ENCODE results near the gene GALNT9. TPM values are rescaled to one million over a fixed set of nuclear protein-coding genes. Genes with fewer than 3 reads are reported as not detected.

GALNT9 gene
- polyA plus RNA-seq, 2 of the 4 experiments (the other 2 are of a cell fraction), result 0.66 to 2.8 TPM

DNA sequence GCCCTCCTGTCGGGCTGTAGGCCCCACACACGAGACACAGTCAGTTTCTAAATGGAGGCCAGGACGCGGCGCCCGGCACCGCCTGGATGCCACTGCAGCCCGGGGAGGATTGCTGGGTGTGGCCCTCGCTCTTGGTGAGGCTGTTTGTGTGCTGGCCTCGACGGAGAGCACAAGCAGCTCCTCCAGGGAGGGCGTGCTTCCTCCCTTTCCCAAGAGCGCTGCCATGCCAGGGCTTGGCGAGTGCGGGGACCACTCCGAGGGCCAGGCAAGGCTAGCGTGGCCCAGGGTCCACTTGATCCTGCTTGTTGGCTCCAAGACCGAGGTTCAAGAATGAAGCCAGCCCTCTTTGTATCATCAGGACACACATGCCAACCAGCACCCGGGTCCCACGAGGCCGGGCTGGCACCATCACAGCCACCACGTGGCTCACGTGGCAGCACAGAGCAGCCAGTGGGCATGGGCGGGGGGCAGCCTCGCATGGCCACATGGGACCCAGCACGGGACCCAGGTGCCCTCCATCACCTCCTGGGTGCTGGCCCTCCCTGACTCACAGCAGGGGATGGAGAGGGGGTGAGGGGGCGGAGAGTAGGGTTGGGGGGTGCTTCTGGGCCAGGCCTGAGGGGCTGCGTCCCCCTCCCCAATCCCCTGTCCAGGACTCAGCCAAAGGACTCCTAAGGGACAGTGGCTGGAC, 113.9 kb downstream of the GALNT9 start (continued):
- TF ChIP-seq, protein P1, sequence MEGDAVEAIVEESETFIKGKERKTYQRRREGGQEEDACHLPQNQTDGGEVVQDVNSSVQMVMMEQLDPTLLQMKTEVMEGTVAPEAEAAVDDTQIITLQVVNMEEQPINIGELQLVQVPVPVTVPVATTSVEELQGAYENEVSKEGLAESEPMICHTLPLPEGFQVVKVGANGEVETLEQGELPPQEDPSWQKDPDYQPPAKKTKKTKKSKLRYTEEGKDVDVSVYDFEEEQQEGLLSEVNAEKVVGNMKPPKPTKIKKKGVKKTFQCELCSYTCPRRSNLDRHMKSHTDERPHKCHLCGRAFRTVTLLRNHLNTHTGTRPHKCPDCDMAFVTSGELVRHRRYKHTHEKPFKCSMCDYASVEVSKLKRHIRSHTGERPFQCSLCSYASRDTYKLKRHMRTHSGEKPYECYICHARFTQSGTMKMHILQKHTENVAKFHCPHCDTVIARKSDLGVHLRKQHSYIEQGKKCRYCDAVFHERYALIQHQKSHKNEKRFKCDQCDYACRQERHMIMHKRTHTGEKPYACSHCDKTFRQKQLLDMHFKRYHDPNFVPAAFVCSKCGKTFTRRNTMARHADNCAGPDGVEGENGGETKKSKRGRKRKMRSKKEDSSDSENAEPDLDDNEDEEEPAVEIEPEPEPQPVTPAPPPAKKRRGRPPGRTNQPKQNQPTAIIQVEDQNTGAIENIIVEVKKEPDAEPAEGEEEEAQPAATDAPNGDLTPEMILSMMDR (IDR thresholded peaks at IDR 0.05), result no peak
- TF ChIP-seq JUNB (IDR thresholded peaks at IDR 0.05) (no peak), MAZ (IDR thresholded peaks at IDR 0.05; ENCODE audit: borderline replicate concordance, low read depth, low read length) (no peak)

DNA sequence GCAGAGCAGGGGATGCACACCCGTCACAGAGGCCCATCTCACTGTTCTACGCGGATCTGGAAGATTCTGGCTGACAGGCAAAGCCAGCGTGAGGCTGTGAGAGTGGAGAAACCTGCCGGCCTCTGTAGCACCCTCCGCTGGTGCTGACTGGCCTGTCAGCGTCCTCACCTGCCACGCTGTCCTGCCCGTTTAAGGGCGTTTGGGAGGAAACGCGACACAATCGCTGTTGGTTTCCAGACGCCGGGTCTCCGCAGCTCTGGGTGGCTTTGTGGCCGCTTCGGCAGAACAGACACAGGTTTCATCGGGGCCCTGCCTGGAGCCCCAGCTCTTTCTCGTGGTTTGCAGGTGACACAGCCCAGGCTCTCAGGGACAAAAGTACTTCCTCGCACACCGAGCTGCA, 114.5 kb downstream of the GALNT9 start:
- 63% methylated on average over 21 of the region's 22 CpGs for WGBS (ENCODE audit: missing lambda C conversion rate)
- no peak overlapping the region for H3K4me2 ChIP-seq
- POLR2A ChIA-PET, result no interaction called here
- TF ChIP-seq EHMT2 (IDR thresholded peaks at IDR 0.05; ENCODE audit: low read depth), result no peak
- TF ChIP-seq, protein P2, sequence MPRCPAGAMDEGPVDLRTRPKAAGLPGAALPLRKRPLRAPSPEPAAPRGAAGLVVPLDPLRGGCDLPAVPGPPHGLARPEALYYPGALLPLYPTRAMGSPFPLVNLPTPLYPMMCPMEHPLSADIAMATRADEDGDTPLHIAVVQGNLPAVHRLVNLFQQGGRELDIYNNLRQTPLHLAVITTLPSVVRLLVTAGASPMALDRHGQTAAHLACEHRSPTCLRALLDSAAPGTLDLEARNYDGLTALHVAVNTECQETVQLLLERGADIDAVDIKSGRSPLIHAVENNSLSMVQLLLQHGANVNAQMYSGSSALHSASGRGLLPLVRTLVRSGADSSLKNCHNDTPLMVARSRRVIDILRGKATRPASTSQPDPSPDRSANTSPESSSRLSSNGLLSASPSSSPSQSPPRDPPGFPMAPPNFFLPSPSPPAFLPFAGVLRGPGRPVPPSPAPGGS (IDR thresholded peaks at IDR 0.05), result no peak
- TF ChIP-seq ZFP36 (IDR thresholded peaks at IDR 0.05; ENCODE audit: borderline replicate concordance, partially characterized antibody), result no peak
- H3K4me1 ChIP-seq, result no peaks in the 10 kb centered on the region
- ATAC-seq (peak; percentile 21 to 49; a peak in 3 of 6 replicates), DNase-seq (ENCODE audit: low read depth in 1 of 2, low spot score in 1 of 2) (no peak), FAIRE-seq (no peak)
- no peak overlapping the region for H3K4me3 ChIP-seq
- no peak overlapping the region for H3K27ac ChIP-seq
- CTCF ChIA-PET, result interaction anchor here (0.7 kb wide), 1 partner anchor 63 kb away, joined by 4 read pairs; no protein-coding TSS in a partner anchor
- no peaks in the 10 kb centered on the region for H3K9me3 ChIP-seq

DNA sequence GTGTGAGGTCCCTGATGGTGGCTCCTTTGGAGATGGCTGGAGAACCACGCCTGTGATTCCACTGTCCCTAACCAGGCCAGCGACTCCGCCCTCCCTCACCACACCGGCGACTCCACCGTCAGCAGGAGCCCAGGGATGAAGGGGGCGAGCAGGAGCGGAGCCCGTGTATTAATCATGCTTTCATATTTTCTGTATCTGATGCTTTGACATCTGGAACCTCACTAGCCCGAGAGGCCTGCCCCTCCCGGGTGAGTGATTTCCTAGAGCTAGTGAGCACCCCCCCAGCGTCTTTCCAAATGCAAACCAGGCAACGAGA, 115.3 kb downstream of the GALNT9 start:
- ChIA-PET POLR2A (no interaction called here), CTCF (interaction anchor here (1.1 kb wide), 1 partner anchor 127 kb away, joined by 3 read pairs; no protein-coding TSS in a partner anchor)
- 63% methylated on average over 13 of the region's 13 CpGs for WGBS (ENCODE audit: missing lambda C conversion rate)
- Histone ChIP-seq H3K4me1 (no peaks in the 10 kb centered on the region), H3K4me3 (no peak overlapping the region), H3K27ac (no peak overlapping the region), H3K4me2 (no peak overlapping the region), H3K9me3 (no peaks in the 10 kb centered on the region)
- ATAC-seq (no peak), FAIRE-seq (no peak), DNase-seq (ENCODE audit: low read depth in 1 of 2, low spot score in 1 of 2) (no peak)
- TF ChIP-seq NR3C1 (IDR thresholded peaks at IDR 0.05), result no peak
- no peak for TF ChIP-seq RCOR1 (IDR thresholded peaks at IDR 0.05; ENCODE audit: low read depth, low read length)
- TF ChIP-seq ZC3H11A (IDR thresholded peaks at IDR 0.05), result no peak
- TF ChIP-seq SMC3 (IDR thresholded peaks at IDR 0.05), result no peak
- no peak for TF ChIP-seq FOSB (CRISPR knock-in tag; IDR thresholded peaks at IDR 0.05)
- TF ChIP-seq RNF2 (IDR thresholded peaks at IDR 0.05; ENCODE audit: borderline replicate concordance, low read depth), result no peak
- TF ChIP-seq, protein P3, sequence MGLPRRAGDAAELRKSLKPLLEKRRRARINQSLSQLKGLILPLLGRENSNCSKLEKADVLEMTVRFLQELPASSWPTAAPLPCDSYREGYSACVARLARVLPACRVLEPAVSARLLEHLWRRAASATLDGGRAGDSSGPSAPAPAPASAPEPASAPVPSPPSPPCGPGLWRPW (IDR thresholded peaks at IDR 0.05), result no peak
- no peak for TF ChIP-seq RFX5 (IDR thresholded peaks at IDR 0.05)
- no peak for TF ChIP-seq ESRRA (IDR thresholded peaks at IDR 0.05; ENCODE audit: borderline replicate concordance, low read length)
- TF ChIP-seq, protein P4, sequence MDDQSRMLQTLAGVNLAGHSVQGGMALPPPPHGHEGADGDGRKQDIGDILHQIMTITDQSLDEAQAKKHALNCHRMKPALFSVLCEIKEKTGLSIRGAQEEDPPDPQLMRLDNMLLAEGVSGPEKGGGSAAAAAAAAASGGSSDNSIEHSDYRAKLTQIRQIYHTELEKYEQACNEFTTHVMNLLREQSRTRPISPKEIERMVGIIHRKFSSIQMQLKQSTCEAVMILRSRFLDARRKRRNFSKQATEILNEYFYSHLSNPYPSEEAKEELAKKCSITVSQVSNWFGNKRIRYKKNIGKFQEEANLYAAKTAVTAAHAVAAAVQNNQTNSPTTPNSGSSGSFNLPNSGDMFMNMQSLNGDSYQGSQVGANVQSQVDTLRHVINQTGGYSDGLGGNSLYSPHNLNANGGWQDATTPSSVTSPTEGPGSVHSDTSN (IDR thresholded peaks at IDR 0.05), result no peak
- TF ChIP-seq, protein P5, sequence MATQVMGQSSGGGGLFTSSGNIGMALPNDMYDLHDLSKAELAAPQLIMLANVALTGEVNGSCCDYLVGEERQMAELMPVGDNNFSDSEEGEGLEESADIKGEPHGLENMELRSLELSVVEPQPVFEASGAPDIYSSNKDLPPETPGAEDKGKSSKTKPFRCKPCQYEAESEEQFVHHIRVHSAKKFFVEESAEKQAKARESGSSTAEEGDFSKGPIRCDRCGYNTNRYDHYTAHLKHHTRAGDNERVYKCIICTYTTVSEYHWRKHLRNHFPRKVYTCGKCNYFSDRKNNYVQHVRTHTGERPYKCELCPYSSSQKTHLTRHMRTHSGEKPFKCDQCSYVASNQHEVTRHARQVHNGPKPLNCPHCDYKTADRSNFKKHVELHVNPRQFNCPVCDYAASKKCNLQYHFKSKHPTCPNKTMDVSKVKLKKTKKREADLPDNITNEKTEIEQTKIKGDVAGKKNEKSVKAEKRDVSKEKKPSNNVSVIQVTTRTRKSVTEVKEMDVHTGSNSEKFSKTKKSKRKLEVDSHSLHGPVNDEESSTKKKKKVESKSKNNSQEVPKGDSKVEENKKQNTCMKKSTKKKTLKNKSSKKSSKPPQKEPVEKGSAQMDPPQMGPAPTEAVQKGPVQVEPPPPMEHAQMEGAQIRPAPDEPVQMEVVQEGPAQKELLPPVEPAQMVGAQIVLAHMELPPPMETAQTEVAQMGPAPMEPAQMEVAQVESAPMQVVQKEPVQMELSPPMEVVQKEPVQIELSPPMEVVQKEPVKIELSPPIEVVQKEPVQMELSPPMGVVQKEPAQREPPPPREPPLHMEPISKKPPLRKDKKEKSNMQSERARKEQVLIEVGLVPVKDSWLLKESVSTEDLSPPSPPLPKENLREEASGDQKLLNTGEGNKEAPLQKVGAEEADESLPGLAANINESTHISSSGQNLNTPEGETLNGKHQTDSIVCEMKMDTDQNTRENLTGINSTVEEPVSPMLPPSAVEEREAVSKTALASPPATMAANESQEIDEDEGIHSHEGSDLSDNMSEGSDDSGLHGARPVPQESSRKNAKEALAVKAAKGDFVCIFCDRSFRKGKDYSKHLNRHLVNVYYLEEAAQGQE (IDR thresholded peaks at IDR 0.05), result no peak
- TF ChIP-seq NFE2L2 (conservative IDR thresholded peaks at IDR 0.05; ENCODE audit: low read length), result no peak
- no peak for TF ChIP-seq KDM1A (IDR thresholded peaks at IDR 0.05; ENCODE audit: low read depth)
- TF ChIP-seq JUN (IDR thresholded peaks at IDR 0.05), result no peak
- TF ChIP-seq FOXS1 (CRISPR knock-in tag; IDR thresholded peaks at IDR 0.05), result no peak
- no peak for TF ChIP-seq CHD4 (IDR thresholded peaks at IDR 0.05; ENCODE audit: borderline replicate concordance)
- no peak for TF ChIP-seq SREBF2 (IDR thresholded peaks at IDR 0.05)

All from A549 (cell line).